GM18870 (cell line): ENCODE results near the gene CSMD2.

Experiments
- ATAC-seq: cut with Tn5 transposase; IDR thresholded peaks from one replicate; pipeline ENCODE4 v1.9.1; 2021; ENCODE audit warnings: moderate library complexity; ENCODE audit not compliant: unreplicated experiment

The CSMD2 gene

GRCh38 chr1:34156739-34157138 is 8.3 kb downstream of the CSMD2 start:
- ATAC-seq, result no peak

GRCh38 chr1:34155860-34156259 is 9.2 kb downstream of the CSMD2 start:
- ATAC-seq, result no peak

- ATAC-seq, result no peak
Observed at GRCh38 chr1:34153246-34153645, 11.8 kb downstream of the CSMD2 start.

- no peak for ATAC-seq
Observed at GRCh38 chr1:34149501-34149900, 15.5 kb downstream of the CSMD2 start.

- ATAC-seq, result no peak
Observed at GRCh38 chr1:34147301-34147700, 17.7 kb downstream of the CSMD2 start.

- ATAC-seq, result no peak
Observed at GRCh38 chr1:34144766-34145165, 20.3 kb downstream of the CSMD2 start.

- ATAC-seq, result no peak
Observed at GRCh38 chr1:34143975-34144374, 21.1 kb downstream of the CSMD2 start.

- ATAC-seq, result no peak
Observed at GRCh38 chr1:34140011-34140676, 24.9 kb downstream of the CSMD2 start.

- ATAC-seq, result no peak
Observed at GRCh38 chr1:34137411-34137810, 27.6 kb downstream of the CSMD2 start.

- no peak for ATAC-seq
Observed at GRCh38 chr1:34132161-34132420, 32.9 kb downstream of the CSMD2 start.

GRCh38 chr1:34131396-34132160 is 33.5 kb downstream of the CSMD2 start:
- ATAC-seq, result no peak

- ATAC-seq, result no peak
Observed at GRCh38 chr1:34130306-34130705, 34.7 kb downstream of the CSMD2 start.

GRCh38 chr1:34129630-34130029 is 35.4 kb downstream of the CSMD2 start:
- no peak for ATAC-seq

- ATAC-seq, result no peak
Observed at GRCh38 chr1:34128186-34128889, 36.7 kb downstream of the CSMD2 start.

GRCh38 chr1:34127006-34128000 is 37.7 kb downstream of the CSMD2 start:
- no peak for ATAC-seq

- no peak for ATAC-seq
Observed at GRCh38 chr1:34126486-34126885, 38.5 kb downstream of the CSMD2 start.

- no peak for ATAC-seq
Observed at GRCh38 chr1:34125721-34126380, 39.2 kb downstream of the CSMD2 start.

GRCh38 chr1:34122080-34122932 is 42.7 kb downstream of the CSMD2 start:
- no peak for ATAC-seq

GRCh38 chr1:34115233-34115632 is 49.8 kb downstream of the CSMD2 start:
- no peak for ATAC-seq

GRCh38 chr1:34113887-34114286 is 51.1 kb downstream of the CSMD2 start:
- no peak for ATAC-seq
